ENCODE results near the gene MFAP3L.
A peak's percentile ranks its signal among the peaks of the same experiment; 100 is the strongest.

The MFAP3L gene

DNA sequence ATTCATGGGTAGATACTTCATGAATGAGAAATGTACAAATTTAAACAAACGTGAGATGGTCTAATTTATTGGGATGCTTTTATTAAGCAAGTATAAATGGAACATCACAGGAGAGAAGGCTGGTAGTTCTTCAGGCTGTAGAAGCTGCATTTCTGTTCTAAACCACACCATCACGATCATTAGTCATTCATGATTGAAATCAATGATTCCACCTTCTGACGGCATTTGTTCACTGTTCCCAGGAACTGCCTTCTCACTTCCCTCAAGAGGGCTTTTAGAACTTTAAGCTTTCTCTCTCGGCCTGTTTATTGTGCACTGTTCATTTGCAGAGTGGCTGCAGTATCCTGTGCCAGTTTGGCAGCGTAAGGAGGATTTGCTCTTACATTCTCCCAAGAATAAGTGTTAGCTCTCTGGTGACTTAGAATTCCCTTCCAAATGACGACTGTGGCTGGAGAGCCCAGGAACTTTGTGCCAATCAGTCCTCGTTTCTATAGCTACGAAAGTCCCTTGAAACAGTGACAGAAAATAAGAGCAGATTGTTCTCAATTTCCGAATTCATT lies 54.7 kb downstream of the MFAP3L start:
- no peak overlapping the region for H3K4me3 ChIP-seq (ENCODE audit: control insufficient read depth, low read depth, low read length)
- TF ChIP-seq, protein P1, sequence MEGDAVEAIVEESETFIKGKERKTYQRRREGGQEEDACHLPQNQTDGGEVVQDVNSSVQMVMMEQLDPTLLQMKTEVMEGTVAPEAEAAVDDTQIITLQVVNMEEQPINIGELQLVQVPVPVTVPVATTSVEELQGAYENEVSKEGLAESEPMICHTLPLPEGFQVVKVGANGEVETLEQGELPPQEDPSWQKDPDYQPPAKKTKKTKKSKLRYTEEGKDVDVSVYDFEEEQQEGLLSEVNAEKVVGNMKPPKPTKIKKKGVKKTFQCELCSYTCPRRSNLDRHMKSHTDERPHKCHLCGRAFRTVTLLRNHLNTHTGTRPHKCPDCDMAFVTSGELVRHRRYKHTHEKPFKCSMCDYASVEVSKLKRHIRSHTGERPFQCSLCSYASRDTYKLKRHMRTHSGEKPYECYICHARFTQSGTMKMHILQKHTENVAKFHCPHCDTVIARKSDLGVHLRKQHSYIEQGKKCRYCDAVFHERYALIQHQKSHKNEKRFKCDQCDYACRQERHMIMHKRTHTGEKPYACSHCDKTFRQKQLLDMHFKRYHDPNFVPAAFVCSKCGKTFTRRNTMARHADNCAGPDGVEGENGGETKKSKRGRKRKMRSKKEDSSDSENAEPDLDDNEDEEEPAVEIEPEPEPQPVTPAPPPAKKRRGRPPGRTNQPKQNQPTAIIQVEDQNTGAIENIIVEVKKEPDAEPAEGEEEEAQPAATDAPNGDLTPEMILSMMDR (IDR thresholded peaks at IDR 0.05; ENCODE audit: control insufficient read depth, insufficient read depth, low read depth, low read length, missing control alignments), result no peak
- DNase-seq (ENCODE audit: low read depth), result no peak

DNA sequence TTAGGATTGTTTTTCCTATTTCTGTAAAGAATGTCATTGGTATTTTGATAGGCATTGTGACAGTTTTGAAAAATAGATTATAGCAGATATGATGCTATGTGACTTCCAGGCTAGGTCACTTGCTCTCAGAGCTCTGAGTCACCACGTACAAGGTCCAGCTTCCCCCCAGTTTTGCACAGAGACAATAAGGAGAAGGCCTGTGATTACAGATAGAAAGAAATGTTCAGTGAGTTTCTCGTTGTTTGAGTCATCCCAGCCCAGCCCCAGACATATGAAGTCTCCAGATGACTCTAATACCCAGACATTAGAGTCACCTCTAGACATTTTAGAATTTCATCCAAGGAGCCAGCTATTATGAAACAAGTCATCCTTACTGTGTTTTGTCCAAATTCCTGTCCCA lies 57.2 kb downstream of the MFAP3L start:
- TF ChIP-seq, protein P1 (IDR thresholded peaks at IDR 0.05; ENCODE audit: control insufficient read depth, insufficient read depth, low read depth, low read length, missing control alignments), result no peak
- H3K4me3 ChIP-seq (ENCODE audit: control insufficient read depth, low read depth, low read length), result no peak overlapping the region
- DNase-seq (ENCODE audit: low read depth), result peak; percentile 7

DNA sequence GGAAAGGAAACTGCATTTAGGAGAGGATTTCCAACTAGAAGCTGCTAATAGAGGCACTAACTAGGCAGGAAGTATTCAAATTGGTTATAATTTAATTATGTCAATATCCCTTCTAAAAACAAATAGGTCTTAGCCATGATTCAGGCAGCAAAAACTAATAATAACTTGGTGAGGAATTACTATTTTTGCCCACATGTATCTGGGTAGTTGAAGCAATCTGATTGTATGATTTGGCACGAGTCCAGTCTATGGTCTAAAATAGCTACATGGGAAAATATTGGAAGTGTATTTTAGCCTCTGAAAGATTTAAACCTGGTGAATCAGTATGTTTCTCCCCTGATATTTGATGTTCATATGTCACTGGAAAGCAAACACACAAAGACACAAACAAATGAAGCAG lies 62.2 kb downstream of the MFAP3L start:
- no peak for DNase-seq (ENCODE audit: low read depth)
- TF ChIP-seq, protein P1 (IDR thresholded peaks at IDR 0.05; ENCODE audit: control insufficient read depth, insufficient read depth, low read depth, low read length, missing control alignments), result no peak
- no peak overlapping the region for H3K4me3 ChIP-seq (ENCODE audit: control insufficient read depth, low read depth, low read length)

DNA sequence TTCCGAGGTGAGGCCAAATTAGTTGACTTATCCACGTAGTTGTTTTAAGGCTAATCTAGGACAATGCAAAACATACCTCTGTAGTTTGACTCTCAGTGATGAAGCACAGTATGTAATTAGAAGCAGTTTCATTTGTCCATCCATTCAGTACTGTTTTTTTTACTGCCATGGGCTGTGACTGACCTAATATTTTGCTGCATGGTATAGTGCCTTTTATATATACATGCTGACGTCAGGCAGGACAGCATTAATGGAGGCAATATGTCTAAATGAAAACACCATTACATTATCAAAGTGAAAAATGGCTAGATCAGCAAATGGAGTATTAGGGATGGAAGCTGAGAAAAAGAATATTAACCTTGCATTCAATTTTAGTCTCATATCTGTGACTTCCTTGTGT lies 66.9 kb downstream of the MFAP3L start:
- H3K4me3 ChIP-seq (ENCODE audit: control insufficient read depth, low read depth, low read length), result no peak overlapping the region
- TF ChIP-seq, protein P1 (IDR thresholded peaks at IDR 0.05; ENCODE audit: control insufficient read depth, insufficient read depth, low read depth, low read length, missing control alignments), result no peak
- DNase-seq (ENCODE audit: low read depth), result no peak

DNA sequence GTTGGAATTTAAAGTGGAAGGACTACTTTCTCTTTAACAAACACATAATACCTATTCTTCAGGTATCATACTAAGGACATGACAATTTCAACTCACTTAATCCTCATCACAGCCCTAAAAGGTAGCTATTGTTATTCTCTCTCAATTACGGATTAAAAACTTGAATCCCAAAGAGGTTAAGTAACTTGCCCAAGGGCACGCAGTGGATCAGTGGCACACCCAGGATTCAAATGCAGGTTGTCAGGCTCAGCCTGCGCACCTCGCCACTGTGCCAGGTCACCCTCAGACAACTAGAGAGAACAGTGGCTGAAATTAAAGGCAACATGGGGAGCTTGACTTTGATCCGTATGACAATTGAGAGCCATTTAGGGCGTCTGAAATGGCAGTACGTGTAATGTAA lies 67.6 kb downstream of the MFAP3L start:
- TF ChIP-seq, protein P1 (IDR thresholded peaks at IDR 0.05; ENCODE audit: control insufficient read depth, insufficient read depth, low read depth, low read length, missing control alignments), result no peak
- no peak for DNase-seq (ENCODE audit: low read depth)
- H3K4me3 ChIP-seq (ENCODE audit: control insufficient read depth, low read depth, low read length), result no peak overlapping the region

DNA sequence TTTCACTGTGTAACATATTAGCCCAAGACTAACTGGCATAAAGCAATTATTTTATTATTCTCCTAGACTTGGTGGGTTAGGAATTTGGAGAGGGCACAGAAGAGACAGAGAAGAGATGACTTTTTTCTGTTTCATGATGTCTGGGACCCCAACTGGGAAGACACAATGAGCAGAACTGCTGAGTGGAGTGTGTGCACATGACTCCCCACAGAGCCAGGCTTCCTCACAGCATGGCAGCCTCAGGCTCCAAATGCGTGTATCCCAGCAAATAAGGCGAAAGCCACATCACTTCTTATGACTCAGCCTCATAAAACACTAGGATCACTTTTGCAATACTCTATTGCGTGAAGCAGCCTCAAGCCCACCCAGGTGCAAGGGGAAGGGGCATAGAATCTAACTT lies 68.4 kb downstream of the MFAP3L start:
- DNase-seq (ENCODE audit: low read depth), result no peak
- TF ChIP-seq, protein P1 (IDR thresholded peaks at IDR 0.05; ENCODE audit: control insufficient read depth, insufficient read depth, low read depth, low read length, missing control alignments), result no peak
- H3K4me3 ChIP-seq (ENCODE audit: control insufficient read depth, low read depth, low read length), result no peak overlapping the region
